ENCODE measurements around the gene RNPS1.

RNPS1 gene

GRCh38 chr16:2233872-2234812, 33.8 kb downstream of the RNPS1 start:
- DNase-seq = no peak

- DNase-seq = no peak
Measured at GRCh38 chr16:2233046-2233775, 34.7 kb downstream of the RNPS1 start.

- DNase-seq = no peak
Measured at GRCh38 chr16:2232094-2232990, 35.6 kb downstream of the RNPS1 start.

- no peak for DNase-seq
Measured at GRCh38 chr16:2231016-2231931, 36.7 kb downstream of the RNPS1 start.

GRCh38 chr16:2230376-2230775, 37.5 kb downstream of the RNPS1 start:
- DNase-seq = no peak

GRCh38 chr16:2229632-2230250, 38.2 kb downstream of the RNPS1 start:
- DNase-seq = no peak

GRCh38 chr16:2229091-2229490, 38.8 kb downstream of the RNPS1 start:
- no peak for DNase-seq

GRCh38 chr16:2228161-2228824, 39.6 kb downstream of the RNPS1 start:
- DNase-seq = no peak

- no peak for DNase-seq
Measured at GRCh38 chr16:2226918-2227317, 41.0 kb downstream of the RNPS1 start.

GRCh38 chr16:2226245-2226793, 41.6 kb downstream of the RNPS1 start:
- DNase-seq = no peak

GRCh38 chr16:2223942-2224486, 43.9 kb downstream of the RNPS1 start:
- DNase-seq = peak; percentile 39

- peak; percentile 100 for DNase-seq
Measured at GRCh38 chr16:2223221-2223941, 44.5 kb downstream of the RNPS1 start, which contains the start of gene E4F1. TSS of gene E4F1 (plus strand) at chr16:2223591. CDS start at chr16:2223614, 23 bp downstream.

GRCh38 chr16:2216330-2216729, 51.6 kb downstream of the RNPS1 start:
- no peak for DNase-seq

GRCh38 chr16:2214719-2214968, 53.3 kb downstream of the RNPS1 start, which contains the start of gene PGP:
TSS of gene PGP (minus strand) at chr16:2214840. CDS start at chr16:2214777, 63 bp downstream.
- no peak for DNase-seq

- DNase-seq = no peak
Measured at GRCh38 chr16:2213817-2214718, 53.9 kb downstream of the RNPS1 start.

- no peak for DNase-seq
Measured at GRCh38 chr16:2212362-2213324, 55.3 kb downstream of the RNPS1 start.

- no peak for DNase-seq
Measured at GRCh38 chr16:2211923-2212347, 56.0 kb downstream of the RNPS1 start.
